DND-41 (cell line): ENCODE measurements around the gene ZNF217.

Experiments used
- ATAC-seq: fragments of 200-7000 bp; cut with Tn5 transposase; 3 replicates; pipeline ENCODE4 v1.9.1; 2021; ENCODE audit warnings: low read depth; ENCODE audit not compliant: insufficient read depth
- DNase-seq: peaks from one replicate; pipeline ENCODE4 v3.0.0-alpha.2; 2020
- H2AFZ ChIP-seq: 2 replicates; pipeline ENCODE4 v1.6.0; 2012; ENCODE audit warnings: low read depth, low read length
- H3K27ac ChIP-seq: 2 replicates; pipeline ENCODE4 v1.5.1; 2012; ENCODE audit warnings: low read length, inconsistent platforms
- H3K27me3 ChIP-seq: fragments of 200-600 bp; sonication (generic); 2 replicates; pipeline ENCODE4 v1.6.0; 2012; ENCODE audit warnings: low read length, mild to moderate bottlenecking, inconsistent platforms; ENCODE audit not compliant: insufficient read depth, poor library complexity
- H3K36me3 ChIP-seq: 2 replicates; pipeline ENCODE4 v1.5.1; 2012; ENCODE audit warnings: low read length, inconsistent platforms; ENCODE audit not compliant: insufficient read depth
- H3K4me1 ChIP-seq: 2 replicates; pipeline ENCODE4 v1.5.1; 2012; ENCODE audit warnings: mild to moderate bottlenecking, low read length; ENCODE audit not compliant: insufficient read depth
- H3K4me2 ChIP-seq: 2 replicates; pipeline ENCODE4 v1.6.0; 2012; ENCODE audit warnings: mild to moderate bottlenecking, moderate library complexity, low read length, inconsistent platforms; ENCODE audit not compliant: insufficient read depth
- H3K4me3 ChIP-seq, 2 experiments: fragments of 200-600 bp in 1 of 2; shearing (Covaris generic) in 1 of 2; 2 replicates each; pipeline ENCODE4 v1.5.1; 2012 to 2016; ENCODE audit warnings: inconsistent platforms in 2 of 2, low read length in 2 of 2, mild to moderate bottlenecking in 2 of 2, low read depth in 1 of 2, moderate library complexity in 1 of 2
- H3K79me2 ChIP-seq: 2 replicates; pipeline ENCODE4 v1.6.0; 2012; ENCODE audit warnings: low read length, inconsistent platforms; ENCODE audit not compliant: insufficient read depth
- H3K9ac ChIP-seq: 2 replicates; pipeline ENCODE4 v1.6.0; 2012; ENCODE audit warnings: low read depth, mild to moderate bottlenecking, inconsistent platforms, low read length, moderate library complexity
- H3K9me3 ChIP-seq: 2 replicates; pipeline ENCODE4 v1.5.1; 2012; ENCODE audit warnings: low read length, moderate library complexity, mild to moderate bottlenecking, inconsistent platforms; ENCODE audit not compliant: insufficient read depth, severe bottlenecking
- H4K20me1 ChIP-seq: 2 replicates; pipeline ENCODE4 v1.6.0; 2012; ENCODE audit warnings: low read length; ENCODE audit not compliant: insufficient read depth
- CTCF ChIP-seq: IDR thresholded peaks from 2 replicates; pipeline ENCODE4 v1.5.1; 2012; ENCODE audit warnings: borderline replicate concordance, low read length, moderate library complexity, mild to moderate bottlenecking; ENCODE audit not compliant: poor library complexity, severe bottlenecking; ENCODE audit errors: extremely low read depth
- EZH2 ChIP-seq: IDR thresholded peaks from 3 replicates; pipeline ENCODE4 v1.6.1; 2012; ENCODE audit warnings: borderline replicate concordance, low read depth, mild to moderate bottlenecking, moderate library complexity, low read length, inconsistent platforms; ENCODE audit not compliant: severe bottlenecking

ZNF217 gene

GRCh38 chr20:53576195-53576580 is 17.5 kb downstream of the ZNF217 start:
- H3K4me1 ChIP-seq = peaks cover 30% of the 10 kb centered on the region
- no peak overlapping the region for H3K27ac ChIP-seq
- H3K4me2 ChIP-seq = no peak overlapping the region
- no peak for ATAC-seq
- peaks cover 100% of the 10 kb centered on the region for H3K79me2 ChIP-seq
- no peak for DNase-seq
- peaks cover 98% of the 10 kb centered on the region for H3K36me3 ChIP-seq
- H2AFZ ChIP-seq = no peak overlapping the region
- H3K27me3 ChIP-seq = no peaks in the 10 kb centered on the region
- peaks cover 90% of the 10 kb centered on the region for H4K20me1 ChIP-seq
- TF ChIP-seq CTCF (no peak), EZH2 (no peak)
- H3K4me3 ChIP-seq = no peak overlapping the region
- no peaks in the 10 kb centered on the region for H3K9me3 ChIP-seq
- no peak overlapping the region for H3K9ac ChIP-seq

- Histone ChIP-seq H2AFZ (no peak overlapping the region), H3K4me3 (no peak overlapping the region), H3K27me3 (no peaks in the 10 kb centered on the region), H3K79me2 (peaks cover 100% of the 10 kb centered on the region), H3K9me3 (no peaks in the 10 kb centered on the region), H4K20me1 (peaks cover 90% of the 10 kb centered on the region), H3K9ac (no peak overlapping the region), H3K27ac (no peak overlapping the region), H3K36me3 (peaks cover 98% of the 10 kb centered on the region), H3K4me1 (peaks cover 26% of the 10 kb centered on the region), H3K4me2 (no peak overlapping the region)
- no peak for ATAC-seq
- TF ChIP-seq CTCF = no peak
- TF ChIP-seq EZH2 = no peak
- no peak for DNase-seq
Measured at GRCh38 chr20:53575481-53576194, 18.0 kb downstream of the ZNF217 start.

GRCh38 chr20:53574819-53575218 is 18.8 kb downstream of the ZNF217 start:
- Histone ChIP-seq H2AFZ (no peak overlapping the region), H3K27ac (no peak overlapping the region), H3K27me3 (no peaks in the 10 kb centered on the region), H3K79me2 (peaks cover 100% of the 10 kb centered on the region), H3K9me3 (no peaks in the 10 kb centered on the region), H3K4me3 (no peak overlapping the region), H4K20me1 (peaks cover 90% of the 10 kb centered on the region), H3K4me2 (no peak overlapping the region), H3K36me3 (peaks cover 98% of the 10 kb centered on the region), H3K9ac (no peak overlapping the region), H3K4me1 (peaks cover 18% of the 10 kb centered on the region)
- TF ChIP-seq CTCF = no peak
- no peak for TF ChIP-seq EZH2
- DNase-seq (no peak), ATAC-seq (no peak)
